WTC11 (cell line): ENCODE data around the gene RXFP3. TPM values are rescaled to one million over a fixed set of nuclear protein-coding genes. Genes with fewer than 3 reads are reported as not detected.

Source experiments
- ATAC-seq: fragments of 200-7000 bp; cut with Tn5 transposase; 2 replicates; pipeline ENCODE4 v1.10.0; 2021; ENCODE audit warnings: mild to moderate bottlenecking, moderate library complexity
- CTCF ChIA-PET: fragments of 300-600 bp; sonication (Branson Sonifier 250); formaldehyde crosslinking; loops from one replicate; lab custom pipeline; 2021; ENCODE audit warnings: antibody characterized with exemption; lab: Charles Lee
- POLR2A ChIA-PET: fragments of 350-600 bp; sonication (Branson Sonifier 250); formaldehyde crosslinking; loops from one replicate; lab custom pipeline; 2021; ENCODE audit warnings: antibody characterized with exemption; lab: Charles Lee
- DNase-seq: peaks from one replicate; pipeline ENCODE4 v3.0.0; 2021; ENCODE audit warnings: low spot score
- H3K27ac Mint-ChIP-seq: 2 replicates; pipeline ENCODE4 v1.8.0; 2021; ENCODE audit warnings: mixed read lengths
- H3K27me3 Mint-ChIP-seq: 2 replicates; pipeline ENCODE4 v1.8.0; 2021; ENCODE audit warnings: low read depth, mild to moderate bottlenecking, moderate library complexity, mixed read lengths
- H3K36me3 Mint-ChIP-seq: 2 replicates; pipeline ENCODE4 v1.8.0; 2021; ENCODE audit warnings: mixed read lengths
- H3K4me1 Mint-ChIP-seq: 2 replicates; pipeline ENCODE4 v1.8.0; 2022; ENCODE audit warnings: mixed read lengths
- H3K4me3 Mint-ChIP-seq: 2 replicates; pipeline ENCODE4 v1.8.0; 2021; ENCODE audit warnings: mild to moderate bottlenecking, moderate library complexity, mixed read lengths
- H3K9me3 Mint-ChIP-seq: 2 replicates; pipeline ENCODE4 v1.8.0; 2021; ENCODE audit warnings: mixed read lengths
- AFF4 ChIP-seq: sonication (generic); formaldehyde crosslinking; IDR thresholded peaks from 2 replicates; pipeline ENCODE4 v1.8.1; 2023; ENCODE audit warnings: mild to moderate bottlenecking, missing genetic modification reagents, borderline replicate concordance
- AR ChIP-seq: fragments of 250-450 bp; sonication (Bioruptor Pico); IDR thresholded peaks from 2 replicates; pipeline ENCODE4 v1.9.0; 2021; ENCODE audit warnings: mild to moderate bottlenecking
- ATF6 ChIP-seq: sonication (generic); formaldehyde crosslinking; IDR thresholded peaks from 2 replicates; pipeline ENCODE4 v1.8.1; 2023; ENCODE audit warnings: mild to moderate bottlenecking, missing genetic modification reagents
- CTCF ChIP-seq: fragments of 200-600 bp; IDR thresholded peaks from 2 replicates; pipeline ENCODE4 v1.8.0; 2022; ENCODE audit warnings: antibody characterized with exemption
- ESRRA ChIP-seq: sonication (generic); formaldehyde crosslinking; IDR thresholded peaks from 2 replicates; pipeline ENCODE4 v1.8.1; 2022; ENCODE audit warnings: mild to moderate bottlenecking, missing genetic modification reagents, borderline replicate concordance
- JAZF1 ChIP-seq: fragments of 250-450 bp; sonication (Bioruptor Pico); IDR thresholded peaks from 2 replicates; pipeline ENCODE4 v1.9.0; 2021; ENCODE audit warnings: moderate library complexity, mild to moderate bottlenecking, inconsistent platforms
- ZBTB21 ChIP-seq: sonication (generic); formaldehyde crosslinking; IDR thresholded peaks from 2 replicates; pipeline ENCODE4 v1.8.1; 2023; ENCODE audit warnings: mild to moderate bottlenecking, missing genetic modification reagents, borderline replicate concordance
- ZMAT4 ChIP-seq: fragments of 250-450 bp; sonication (Bioruptor Pico); IDR thresholded peaks from 2 replicates; pipeline ENCODE4 v1.9.0; 2021; ENCODE audit warnings: mild to moderate bottlenecking
- ZNF263 ChIP-seq: sonication (generic); formaldehyde crosslinking; IDR thresholded peaks from 2 replicates; pipeline ENCODE4 v1.8.1; 2022; ENCODE audit warnings: low read depth, mild to moderate bottlenecking, moderate library complexity, missing genetic modification reagents
- total RNA-seq: library from RNA; stranded (reverse); gene quantifications from 3 replicates; pipeline ENCODE4 v1.2.3, GENCODE V29; 2021
- TF ChIP-seq, protein P1 (sequence below): sonication (generic); formaldehyde crosslinking; IDR thresholded peaks from 2 replicates; pipeline ENCODE4 v1.8.1; 2023; ENCODE audit warnings: mild to moderate bottlenecking, moderate library complexity, missing genetic modification reagents
- TF ChIP-seq, protein P2 (sequence below): sonication (generic); formaldehyde crosslinking; conservative IDR thresholded peaks from 2 replicates; pipeline ENCODE4 v1.8.1; 2023; ENCODE audit warnings: mild to moderate bottlenecking, low read depth, missing genetic modification reagents, moderate library complexity
- TF ChIP-seq, protein P3 (sequence below): sonication (generic); formaldehyde crosslinking; IDR thresholded peaks from 2 replicates; pipeline ENCODE4 v1.8.1; 2022; ENCODE audit warnings: low read depth, mild to moderate bottlenecking, moderate library complexity, missing genetic modification reagents, borderline replicate concordance
- TF ChIP-seq, protein P4 (sequence below): sonication (generic); formaldehyde crosslinking; IDR thresholded peaks from 2 replicates; pipeline ENCODE4 v1.8.0; 2022; ENCODE audit warnings: mild to moderate bottlenecking, missing genetic modification reagents
- TF ChIP-seq, protein P5 (sequence below): fragments of 250-450 bp; sonication (Bioruptor Pico); IDR thresholded peaks from 2 replicates; pipeline ENCODE4 v1.9.0; 2021; ENCODE audit warnings: moderate library complexity, mild to moderate bottlenecking, inconsistent platforms, borderline replicate concordance

RXFP3 gene
- total RNA-seq, 1 experiment from 2014 or later = 0.22 TPM

- TF ChIP-seq CTCF = no peak
- TF ChIP-seq ZNF263 (CRISPR knock-in tag) = no peak
- no peak for TF ChIP-seq JAZF1 (CRISPR knock-in tag)
- TF ChIP-seq, all 79 proteins: peak for 0
These were observed 41.6 kb upstream of the RXFP3 start (continued) for GRCh38 chr5:33894566-33894965.

GRCh38 chr5:33901156-33901555, 35.0 kb upstream of the RXFP3 start:
- no peaks in the 10 kb centered on the region for H3K4me1 Mint-ChIP-seq
- no peak overlapping the region for H3K27ac Mint-ChIP-seq
- H3K27me3 Mint-ChIP-seq = no peaks in the 10 kb centered on the region; the same call in 1 of the 2 replicates
- POLR2A ChIA-PET = no interaction called here
- peaks cover 31% of the 10 kb centered on the region for H3K9me3 Mint-ChIP-seq
- no peak overlapping the region for H3K4me3 Mint-ChIP-seq
- no peak for ATAC-seq
- H3K36me3 Mint-ChIP-seq = peaks cover 17% of the 10 kb centered on the region
- CTCF ChIA-PET = no interaction called here
- TF ChIP-seq, protein P1, sequence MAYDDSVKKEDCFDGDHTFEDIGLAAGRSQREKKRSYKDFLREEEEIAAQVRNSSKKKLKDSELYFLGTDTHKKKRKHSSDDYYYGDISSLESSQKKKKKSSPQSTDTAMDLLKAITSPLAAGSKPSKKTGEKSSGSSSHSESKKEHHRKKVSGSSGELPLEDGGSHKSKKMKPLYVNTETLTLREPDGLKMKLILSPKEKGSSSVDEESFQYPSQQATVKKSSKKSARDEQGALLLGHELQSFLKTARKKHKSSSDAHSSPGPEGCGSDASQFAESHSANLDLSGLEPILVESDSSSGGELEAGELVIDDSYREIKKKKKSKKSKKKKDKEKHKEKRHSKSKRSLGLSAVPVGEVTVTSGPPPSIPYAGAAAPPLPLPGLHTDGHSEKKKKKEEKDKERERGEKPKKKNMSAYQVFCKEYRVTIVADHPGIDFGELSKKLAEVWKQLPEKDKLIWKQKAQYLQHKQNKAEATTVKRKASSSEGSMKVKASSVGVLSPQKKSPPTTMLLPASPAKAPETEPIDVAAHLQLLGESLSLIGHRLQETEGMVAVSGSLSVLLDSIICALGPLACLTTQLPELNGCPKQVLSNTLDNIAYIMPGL (CRISPR knock-in tag) = no peak
- no peak for TF ChIP-seq ESRRA (CRISPR knock-in tag)
- TF ChIP-seq ZBTB21 (CRISPR knock-in tag) = no peak
- TF ChIP-seq AR (CRISPR knock-in tag) = no peak
- TF ChIP-seq ZMAT4 = no peak
- TF ChIP-seq, protein P2, sequence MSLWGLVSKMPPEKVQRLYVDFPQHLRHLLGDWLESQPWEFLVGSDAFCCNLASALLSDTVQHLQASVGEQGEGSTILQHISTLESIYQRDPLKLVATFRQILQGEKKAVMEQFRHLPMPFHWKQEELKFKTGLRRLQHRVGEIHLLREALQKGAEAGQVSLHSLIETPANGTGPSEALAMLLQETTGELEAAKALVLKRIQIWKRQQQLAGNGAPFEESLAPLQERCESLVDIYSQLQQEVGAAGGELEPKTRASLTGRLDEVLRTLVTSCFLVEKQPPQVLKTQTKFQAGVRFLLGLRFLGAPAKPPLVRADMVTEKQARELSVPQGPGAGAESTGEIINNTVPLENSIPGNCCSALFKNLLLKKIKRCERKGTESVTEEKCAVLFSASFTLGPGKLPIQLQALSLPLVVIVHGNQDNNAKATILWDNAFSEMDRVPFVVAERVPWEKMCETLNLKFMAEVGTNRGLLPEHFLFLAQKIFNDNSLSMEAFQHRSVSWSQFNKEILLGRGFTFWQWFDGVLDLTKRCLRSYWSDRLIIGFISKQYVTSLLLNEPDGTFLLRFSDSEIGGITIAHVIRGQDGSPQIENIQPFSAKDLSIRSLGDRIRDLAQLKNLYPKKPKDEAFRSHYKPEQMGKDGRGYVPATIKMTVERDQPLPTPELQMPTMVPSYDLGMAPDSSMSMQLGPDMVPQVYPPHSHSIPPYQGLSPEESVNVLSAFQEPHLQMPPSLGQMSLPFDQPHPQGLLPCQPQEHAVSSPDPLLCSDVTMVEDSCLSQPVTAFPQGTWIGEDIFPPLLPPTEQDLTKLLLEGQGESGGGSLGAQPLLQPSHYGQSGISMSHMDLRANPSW (CRISPR knock-in tag) = no peak
- TF ChIP-seq AFF4 (CRISPR knock-in tag) = no peak
- TF ChIP-seq, protein P3, sequence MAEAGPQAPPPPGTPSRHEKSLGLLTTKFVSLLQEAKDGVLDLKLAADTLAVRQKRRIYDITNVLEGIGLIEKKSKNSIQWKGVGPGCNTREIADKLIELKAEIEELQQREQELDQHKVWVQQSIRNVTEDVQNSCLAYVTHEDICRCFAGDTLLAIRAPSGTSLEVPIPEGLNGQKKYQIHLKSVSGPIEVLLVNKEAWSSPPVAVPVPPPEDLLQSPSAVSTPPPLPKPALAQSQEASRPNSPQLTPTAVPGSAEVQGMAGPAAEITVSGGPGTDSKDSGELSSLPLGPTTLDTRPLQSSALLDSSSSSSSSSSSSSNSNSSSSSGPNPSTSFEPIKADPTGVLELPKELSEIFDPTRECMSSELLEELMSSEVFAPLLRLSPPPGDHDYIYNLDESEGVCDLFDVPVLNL (CRISPR knock-in tag) = no peak
- TF ChIP-seq, protein P4, sequence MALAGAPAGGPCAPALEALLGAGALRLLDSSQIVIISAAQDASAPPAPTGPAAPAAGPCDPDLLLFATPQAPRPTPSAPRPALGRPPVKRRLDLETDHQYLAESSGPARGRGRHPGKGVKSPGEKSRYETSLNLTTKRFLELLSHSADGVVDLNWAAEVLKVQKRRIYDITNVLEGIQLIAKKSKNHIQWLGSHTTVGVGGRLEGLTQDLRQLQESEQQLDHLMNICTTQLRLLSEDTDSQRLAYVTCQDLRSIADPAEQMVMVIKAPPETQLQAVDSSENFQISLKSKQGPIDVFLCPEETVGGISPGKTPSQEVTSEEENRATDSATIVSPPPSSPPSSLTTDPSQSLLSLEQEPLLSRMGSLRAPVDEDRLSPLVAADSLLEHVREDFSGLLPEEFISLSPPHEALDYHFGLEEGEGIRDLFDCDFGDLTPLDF (CRISPR knock-in tag) = no peak
- no peak for TF ChIP-seq ATF6 (CRISPR knock-in tag)
- TF ChIP-seq, protein P5, sequence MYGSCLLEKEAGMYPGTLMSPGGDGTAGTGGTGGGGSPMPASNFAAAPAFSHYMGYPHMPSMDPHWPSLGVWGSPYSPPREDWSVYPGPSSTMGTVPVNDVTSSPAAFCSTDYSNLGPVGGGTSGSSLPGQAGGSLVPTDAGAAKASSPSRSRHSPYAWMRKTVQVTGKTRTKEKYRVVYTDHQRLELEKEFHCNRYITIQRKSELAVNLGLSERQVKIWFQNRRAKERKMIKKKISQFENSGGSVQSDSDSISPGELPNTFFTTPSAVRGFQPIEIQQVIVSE (CRISPR knock-in tag) = no peak
- TF ChIP-seq, all 79 proteins: peak for 0
- DNase-seq = no peak
